ENCODE results near the gene DENND1A. TPM values are rescaled to one million over a fixed set of nuclear protein-coding genes. Genes with fewer than 3 reads are reported as not detected.
A peak's percentile ranks its signal among the peaks of the same experiment; 100 is the strongest.

DENND1A gene
- total RNA-seq, 1 experiment from 2014 or later: 23.5 TPM

DNA sequence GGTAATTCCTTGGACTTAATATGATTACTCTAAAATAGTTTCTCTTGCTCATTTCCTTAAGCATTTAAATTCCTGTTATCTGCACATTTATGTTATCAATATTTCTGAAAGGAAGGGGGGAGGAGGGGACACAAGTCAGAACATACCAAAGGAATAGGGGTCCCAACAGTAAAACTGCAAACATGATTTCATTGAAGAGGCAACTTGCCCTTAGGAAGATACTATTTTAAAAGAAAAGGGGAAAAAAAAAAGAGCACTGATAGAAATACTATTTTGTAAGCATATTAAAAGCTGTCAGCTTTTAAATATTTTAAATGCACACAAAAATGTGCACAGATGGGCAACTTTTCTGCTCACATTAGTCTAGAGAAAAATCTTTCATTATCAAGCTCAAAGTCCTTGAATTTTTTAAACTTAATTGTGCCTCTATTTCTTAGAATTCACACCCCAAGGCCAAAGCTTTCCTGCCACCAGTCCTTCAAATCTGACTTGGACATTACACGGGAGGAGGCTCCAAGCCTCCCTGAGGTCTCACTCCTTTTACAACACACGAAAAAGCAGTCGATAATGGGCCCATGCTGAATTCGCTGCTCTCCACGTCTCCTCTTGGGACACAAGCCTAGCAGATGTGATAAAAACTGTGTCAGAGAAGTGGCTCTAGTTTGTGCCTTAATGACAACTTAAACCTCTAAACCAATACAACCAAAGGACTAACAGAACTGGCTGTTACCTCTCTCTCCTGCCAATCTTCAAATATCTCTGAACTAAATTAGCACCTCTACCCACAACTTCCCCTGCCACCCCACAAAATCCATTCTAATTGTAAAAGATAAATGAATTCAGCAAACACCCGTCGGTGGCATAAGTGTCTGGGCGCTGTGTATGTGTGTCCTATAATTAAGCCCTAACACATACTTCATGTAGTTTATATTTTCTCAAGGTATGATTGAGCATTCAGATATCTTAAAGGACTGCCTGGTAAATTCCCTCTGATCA is 154.3 kb downstream of the DENND1A start:
- Mint-ChIP-seq H3K27ac (peak overlapping the region; percentile 78), H3K36me3 (no peaks in the 10 kb centered on the region), H3K9me3 (no peaks in the 10 kb centered on the region), H3K27me3 (ENCODE audit: low read depth) (no peaks in the 10 kb centered on the region), H3K4me3 (no peak overlapping the region), H3K4me1 (peaks cover 57% of the 10 kb centered on the region)
- CTCF ChIA-PET: interaction anchor here (0.6 kb wide), 1 partner anchor 18 kb away, joined by 4 read pairs; no protein-coding TSS in a partner anchor
- DNase-seq (ENCODE audit: low spot score) (no peak), ATAC-seq (no peak; the same call in 1 of the 2 replicates)
- TF ChIP-seq, protein P1, sequence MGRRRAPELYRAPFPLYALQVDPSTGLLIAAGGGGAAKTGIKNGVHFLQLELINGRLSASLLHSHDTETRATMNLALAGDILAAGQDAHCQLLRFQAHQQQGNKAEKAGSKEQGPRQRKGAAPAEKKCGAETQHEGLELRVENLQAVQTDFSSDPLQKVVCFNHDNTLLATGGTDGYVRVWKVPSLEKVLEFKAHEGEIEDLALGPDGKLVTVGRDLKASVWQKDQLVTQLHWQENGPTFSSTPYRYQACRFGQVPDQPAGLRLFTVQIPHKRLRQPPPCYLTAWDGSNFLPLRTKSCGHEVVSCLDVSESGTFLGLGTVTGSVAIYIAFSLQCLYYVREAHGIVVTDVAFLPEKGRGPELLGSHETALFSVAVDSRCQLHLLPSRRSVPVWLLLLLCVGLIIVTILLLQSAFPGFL (CRISPR knock-in tag; IDR thresholded peaks at IDR 0.05; ENCODE audit: borderline replicate concordance): no peak
- TF ChIP-seq, protein P2, sequence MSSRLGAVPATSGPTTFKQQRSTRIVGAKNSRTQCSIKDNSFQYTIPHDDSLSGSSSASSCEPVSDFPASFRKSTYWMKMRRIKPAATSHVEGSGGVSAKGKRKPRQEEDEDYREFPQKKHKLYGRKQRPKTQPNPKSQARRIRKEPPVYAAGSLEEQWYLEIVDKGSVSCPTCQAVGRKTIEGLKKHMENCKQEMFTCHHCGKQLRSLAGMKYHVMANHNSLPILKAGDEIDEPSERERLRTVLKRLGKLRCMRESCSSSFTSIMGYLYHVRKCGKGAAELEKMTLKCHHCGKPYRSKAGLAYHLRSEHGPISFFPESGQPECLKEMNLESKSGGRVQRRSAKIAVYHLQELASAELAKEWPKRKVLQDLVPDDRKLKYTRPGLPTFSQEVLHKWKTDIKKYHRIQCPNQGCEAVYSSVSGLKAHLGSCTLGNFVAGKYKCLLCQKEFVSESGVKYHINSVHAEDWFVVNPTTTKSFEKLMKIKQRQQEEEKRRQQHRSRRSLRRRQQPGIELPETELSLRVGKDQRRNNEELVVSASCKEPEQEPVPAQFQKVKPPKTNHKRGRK (CRISPR knock-in tag; IDR thresholded peaks at IDR 0.05; ENCODE audit: borderline replicate concordance): no peak
- no peak for TF ChIP-seq TEAD1 (CRISPR knock-in tag; IDR thresholded peaks at IDR 0.05)
- TF ChIP-seq, protein P3, sequence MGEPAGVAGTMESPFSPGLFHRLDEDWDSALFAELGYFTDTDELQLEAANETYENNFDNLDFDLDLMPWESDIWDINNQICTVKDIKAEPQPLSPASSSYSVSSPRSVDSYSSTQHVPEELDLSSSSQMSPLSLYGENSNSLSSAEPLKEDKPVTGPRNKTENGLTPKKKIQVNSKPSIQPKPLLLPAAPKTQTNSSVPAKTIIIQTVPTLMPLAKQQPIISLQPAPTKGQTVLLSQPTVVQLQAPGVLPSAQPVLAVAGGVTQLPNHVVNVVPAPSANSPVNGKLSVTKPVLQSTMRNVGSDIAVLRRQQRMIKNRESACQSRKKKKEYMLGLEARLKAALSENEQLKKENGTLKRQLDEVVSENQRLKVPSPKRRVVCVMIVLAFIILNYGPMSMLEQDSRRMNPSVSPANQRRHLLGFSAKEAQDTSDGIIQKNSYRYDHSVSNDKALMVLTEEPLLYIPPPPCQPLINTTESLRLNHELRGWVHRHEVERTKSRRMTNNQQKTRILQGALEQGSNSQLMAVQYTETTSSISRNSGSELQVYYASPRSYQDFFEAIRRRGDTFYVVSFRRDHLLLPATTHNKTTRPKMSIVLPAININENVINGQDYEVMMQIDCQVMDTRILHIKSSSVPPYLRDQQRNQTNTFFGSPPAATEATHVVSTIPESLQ (CRISPR knock-in tag; IDR thresholded peaks at IDR 0.05): no peak
- POLR2A ChIA-PET: no interaction called here

DNA sequence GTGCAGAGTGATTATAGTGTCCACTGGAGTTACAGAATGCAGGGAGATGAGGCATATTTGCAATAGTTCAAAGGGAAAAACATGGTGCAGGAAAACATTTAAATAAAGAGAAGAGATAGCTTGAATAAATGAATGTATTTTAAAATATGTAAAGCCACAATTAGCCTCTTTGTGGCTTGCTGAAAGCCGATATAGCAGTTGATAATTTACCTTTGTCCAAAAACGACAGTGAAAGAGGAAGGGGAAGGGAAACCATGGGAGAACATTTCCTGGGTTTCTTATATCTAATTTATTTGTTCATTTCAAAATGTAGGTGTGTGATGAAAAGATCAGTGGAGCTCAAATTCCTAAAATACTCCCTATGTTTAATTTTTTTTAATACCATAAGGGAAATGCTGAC is 156.1 kb downstream of the DENND1A start:
- no peak overlapping the region for H3K4me3 Mint-ChIP-seq
- ATAC-seq (no peak), DNase-seq (ENCODE audit: low spot score) (no peak)
- H3K9me3 Mint-ChIP-seq: no peaks in the 10 kb centered on the region
- TF ChIP-seq TP53 (CRISPR knock-in tag; IDR thresholded peaks at IDR 0.05): no peak
- TF ChIP-seq NR2C2 (CRISPR knock-in tag; IDR thresholded peaks at IDR 0.05): no peak
- TF ChIP-seq, protein P4, sequence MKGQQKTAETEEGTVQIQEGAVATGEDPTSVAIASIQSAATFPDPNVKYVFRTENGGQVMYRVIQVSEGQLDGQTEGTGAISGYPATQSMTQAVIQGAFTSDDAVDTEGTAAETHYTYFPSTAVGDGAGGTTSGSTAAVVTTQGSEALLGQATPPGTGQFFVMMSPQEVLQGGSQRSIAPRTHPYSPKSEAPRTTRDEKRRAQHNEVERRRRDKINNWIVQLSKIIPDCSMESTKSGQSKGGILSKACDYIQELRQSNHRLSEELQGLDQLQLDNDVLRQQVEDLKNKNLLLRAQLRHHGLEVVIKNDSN (CRISPR knock-in tag; IDR thresholded peaks at IDR 0.05): no peak
- TF ChIP-seq FOXK1 (CRISPR knock-in tag; IDR thresholded peaks at IDR 0.05): no peak
- no peaks in the 10 kb centered on the region for H3K36me3 Mint-ChIP-seq
- H3K4me1 Mint-ChIP-seq: peaks cover 57% of the 10 kb centered on the region
- POLR2A ChIA-PET: no interaction called here
- H3K27me3 Mint-ChIP-seq (ENCODE audit: low read depth): no peaks in the 10 kb centered on the region
- CTCF ChIA-PET: no interaction called here
- H3K27ac Mint-ChIP-seq: no peak overlapping the region

DNA sequence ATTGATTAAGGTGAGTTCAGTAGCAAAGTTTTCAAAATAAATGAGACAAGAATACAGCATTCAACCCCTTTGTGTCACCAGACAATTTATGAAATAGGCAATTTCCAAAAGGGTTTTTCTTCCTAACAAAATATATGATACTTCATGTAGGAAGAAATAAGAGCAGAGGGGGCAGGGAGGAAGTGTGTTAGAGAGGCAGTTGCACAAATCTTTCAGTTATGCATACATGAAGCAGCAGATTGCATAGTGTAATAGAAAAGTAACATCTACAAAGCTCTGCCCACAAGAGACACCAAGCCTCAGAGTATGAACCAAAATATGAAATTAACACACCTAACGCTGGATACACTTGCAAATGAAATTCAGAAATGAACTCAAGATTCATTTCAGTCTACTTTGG is 157.0 kb downstream of the DENND1A start:
- H3K27ac Mint-ChIP-seq: no peak overlapping the region
- DNase-seq (ENCODE audit: low spot score): no peak
- H3K36me3 Mint-ChIP-seq: no peaks in the 10 kb centered on the region
- H3K4me3 Mint-ChIP-seq: no peak overlapping the region
- H3K27me3 Mint-ChIP-seq (ENCODE audit: low read depth): no peaks in the 10 kb centered on the region
- no peaks in the 10 kb centered on the region for H3K9me3 Mint-ChIP-seq
- POLR2A ChIA-PET: no interaction called here
- H3K4me1 Mint-ChIP-seq: peaks cover 53% of the 10 kb centered on the region
- CTCF ChIA-PET: no interaction called here
- ATAC-seq: no peak
- TF ChIP-seq MYBL2 (CRISPR knock-in tag; IDR thresholded peaks at IDR 0.05): no peak
- TF ChIP-seq ZNF423 (CRISPR knock-in tag; IDR thresholded peaks at IDR 0.05): no peak
- TF ChIP-seq, protein P5, sequence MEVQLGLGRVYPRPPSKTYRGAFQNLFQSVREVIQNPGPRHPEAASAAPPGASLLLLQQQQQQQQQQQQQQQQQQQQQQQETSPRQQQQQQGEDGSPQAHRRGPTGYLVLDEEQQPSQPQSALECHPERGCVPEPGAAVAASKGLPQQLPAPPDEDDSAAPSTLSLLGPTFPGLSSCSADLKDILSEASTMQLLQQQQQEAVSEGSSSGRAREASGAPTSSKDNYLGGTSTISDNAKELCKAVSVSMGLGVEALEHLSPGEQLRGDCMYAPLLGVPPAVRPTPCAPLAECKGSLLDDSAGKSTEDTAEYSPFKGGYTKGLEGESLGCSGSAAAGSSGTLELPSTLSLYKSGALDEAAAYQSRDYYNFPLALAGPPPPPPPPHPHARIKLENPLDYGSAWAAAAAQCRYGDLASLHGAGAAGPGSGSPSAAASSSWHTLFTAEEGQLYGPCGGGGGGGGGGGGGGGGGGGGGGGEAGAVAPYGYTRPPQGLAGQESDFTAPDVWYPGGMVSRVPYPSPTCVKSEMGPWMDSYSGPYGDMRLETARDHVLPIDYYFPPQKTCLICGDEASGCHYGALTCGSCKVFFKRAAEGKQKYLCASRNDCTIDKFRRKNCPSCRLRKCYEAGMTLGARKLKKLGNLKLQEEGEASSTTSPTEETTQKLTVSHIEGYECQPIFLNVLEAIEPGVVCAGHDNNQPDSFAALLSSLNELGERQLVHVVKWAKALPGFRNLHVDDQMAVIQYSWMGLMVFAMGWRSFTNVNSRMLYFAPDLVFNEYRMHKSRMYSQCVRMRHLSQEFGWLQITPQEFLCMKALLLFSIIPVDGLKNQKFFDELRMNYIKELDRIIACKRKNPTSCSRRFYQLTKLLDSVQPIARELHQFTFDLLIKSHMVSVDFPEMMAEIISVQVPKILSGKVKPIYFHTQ (CRISPR knock-in tag; IDR thresholded peaks at IDR 0.05): no peak
- TF ChIP-seq NR1H2 (CRISPR knock-in tag; IDR thresholded peaks at IDR 0.05): no peak
- TF ChIP-seq, protein P6, sequence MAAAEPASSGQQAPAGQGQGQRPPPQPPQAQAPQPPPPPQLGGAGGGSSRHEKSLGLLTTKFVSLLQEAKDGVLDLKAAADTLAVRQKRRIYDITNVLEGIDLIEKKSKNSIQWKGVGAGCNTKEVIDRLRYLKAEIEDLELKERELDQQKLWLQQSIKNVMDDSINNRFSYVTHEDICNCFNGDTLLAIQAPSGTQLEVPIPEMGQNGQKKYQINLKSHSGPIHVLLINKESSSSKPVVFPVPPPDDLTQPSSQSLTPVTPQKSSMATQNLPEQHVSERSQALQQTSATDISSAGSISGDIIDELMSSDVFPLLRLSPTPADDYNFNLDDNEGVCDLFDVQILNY (CRISPR knock-in tag; IDR thresholded peaks at IDR 0.05): no peak
- no peak for TF ChIP-seq TEAD4 (CRISPR knock-in tag; IDR thresholded peaks at IDR 0.05)
